Lower leg skin (tissue), 4 donors: ENCODE data around the gene FGFBP2. TPM values are rescaled to one million over a fixed set of nuclear protein-coding genes. Genes with fewer than 3 reads are reported as not detected.

Experiments
- DNase-seq, 2 donors: peaks; one replicate each; pipeline ENCODE4 v3.0.0-alpha.2; 2019; ENCODE audit warnings: low spot score in 2 of 2
- H3K4me3 ChIP-seq: fragments of 200-600 bp; sonication (generic); 2 replicates; pipeline ENCODE4 v1.5.1; 2017; ENCODE audit warnings: mild to moderate bottlenecking, low read depth; ENCODE audit not compliant: poor library complexity, severe bottlenecking
- CTCF ChIP-seq, 3 donors: fragments of 450-650 bp; IDR thresholded peaks; one replicate each; pipeline ENCODE4 v1.5.1; 2016; ENCODE audit warnings: antibody characterized with exemption in 3 of 3, mild to moderate bottlenecking in 3 of 3, moderate library complexity in 2 of 3
- POLR2A ChIP-seq, 2 donors: fragments of 450-650 bp; IDR thresholded peaks; one replicate each; pipeline ENCODE4 v1.6.1; 2016 to 2017; ENCODE audit warnings: antibody characterized with exemption in 2 of 2, mild to moderate bottlenecking in 1 of 2, moderate library complexity in 1 of 2
- WGBS, 2 donors: methylation state at CpG; one replicate each; pipeline ENCODE4 v1.1.5; 2018; 5-methylcytosine and 5-hydroxymethylcytosine counted together
- intact Hi-C: fragments of 100-400 bp; cut with DNase I; formaldehyde crosslinking; loops from one replicate; pipeline ENCODE4 v1.15.0; 2023; ENCODE audit warnings: low total_unique reads
- total RNA-seq, 4 donors: library from RNA; depleted of rRNA; stranded (reverse); fragments of >200 nt; gene quantifications; one replicate each; pipeline ENCODE4 v1.1.0, GENCODE V29; 2016

Gene FGFBP2
- total RNA-seq, 4 donors from 2014 or later = 2.3 to 29.0 (median 8.3) TPM

GRCh38 chr4:15944895-15945294, 18.1 kb downstream of the FGFBP2 start:
- 84 to 90% methylated on average over 2 of the region's 2 CpGs for WGBS, 2 donors
- no peak overlapping the region for H3K4me3 ChIP-seq
- TF ChIP-seq POLR2A (IDR thresholded peaks at IDR 0.05) (no peak), CTCF (IDR thresholded peaks at IDR 0.05) (no peak)
- intact Hi-C loops = no loop called here
- DNase-seq = no peak

GRCh38 chr4:15942283-15942682, 20.7 kb downstream of the FGFBP2 start:
- intact Hi-C loops = no loop called here
- no peak overlapping the region for H3K4me3 ChIP-seq
- 59% methylated on average over 1 of the region's 1 CpG for WGBS, 2 donors
- DNase-seq = no peak
- TF ChIP-seq POLR2A (IDR thresholded peaks at IDR 0.05) = no peak
- TF ChIP-seq CTCF (IDR thresholded peaks at IDR 0.05) = no peak

- 27 to 33% methylated on average over 4 of the region's 4 CpGs for WGBS, 2 donors
- no peak for TF ChIP-seq POLR2A (IDR thresholded peaks at IDR 0.05)
- TF ChIP-seq CTCF (IDR thresholded peaks at IDR 0.05) = no peak
- intact Hi-C loops = no loop called here
- DNase-seq = no peak
- H3K4me3 ChIP-seq = no peak within 1 kb of the TSS
Observed at GRCh38 chr4:15938640-15939039, 24.3 kb downstream of the FGFBP2 start, which contains the start of gene FGFBP1. Gene FGFBP1, minus strand, starts transcription at chr4:15938740. Its CDS starts 2,108 bp downstream, at chr4:15936632.

- peak in 1 of 2 donors; percentile 39 for DNase-seq
- 13 to 23% methylated on average over 8 of the region's 8 CpGs for WGBS, 2 donors
- H3K4me3 ChIP-seq = no peak overlapping the region
- intact Hi-C loops = no loop called here
- no peak for TF ChIP-seq POLR2A (IDR thresholded peaks at IDR 0.05)
- TF ChIP-seq CTCF (IDR thresholded peaks at IDR 0.05) = no peak
Observed at GRCh38 chr4:15938182-15938581, 24.8 kb downstream of the FGFBP2 start.

- TF ChIP-seq CTCF (IDR thresholded peaks at IDR 0.05) (no peak), POLR2A (IDR thresholded peaks at IDR 0.05) (no peak)
- DNase-seq = peak in 1 of 2 donors; percentile 45
- 36 to 55% methylated on average over 4 of the region's 4 CpGs for WGBS, 2 donors
- no peak overlapping the region for H3K4me3 ChIP-seq
- intact Hi-C loops = no loop called here
Observed at GRCh38 chr4:15936495-15936894, 26.5 kb downstream of the FGFBP2 start.
